Hematopoietic multipotent progenitor cell (in vitro differentiated cells): ENCODE measurements around the gene PCA3. TPM values are rescaled to one million over a fixed set of nuclear protein-coding genes. Genes with fewer than 3 reads are reported as not detected.
"Not testable (repeated sequence)": the region's sequence is repeated elsewhere in the genome, so short reads cannot be mapped to it uniquely, and the experiment has no call there.

ENCODE experiments used
- DNase-seq, 3 donors: peaks; one replicate each; pipeline ENCODE4 v3.0.0-alpha.2; 2011 to 2015; ENCODE audit warnings: low read depth in 2 of 3, low spot score in 2 of 3
- total RNA-seq: library from RNA; depleted of rRNA; stranded (reverse); fragments of >200 nt; gene quantifications from one replicate; pipeline ENCODE4 v1.2.3, GENCODE V29; 2012

The PCA3 gene
- 0.54 TPM for total RNA-seq

- no peak for DNase-seq
Measured at GRCh38 chr9:76764138-76764537, at the start of gene PCA3. Gene PCA3 (plus strand): TSS chr9:76764438.

GRCh38 chr9:76716085-76716672, 48.1 kb upstream of the PCA3 start:
- no peak for DNase-seq

GRCh38 chr9:76717176-76717575, 47.1 kb upstream of the PCA3 start:
- no peak for DNase-seq

- DNase-seq: peak in 2 of 3 donors; percentile 22 to 31
Measured at GRCh38 chr9:76717613-76718012, 46.6 kb upstream of the PCA3 start.

GRCh38 chr9:76718166-76718565, 46.1 kb upstream of the PCA3 start:
- DNase-seq: no peak

GRCh38 chr9:76720245-76720644, 44.0 kb upstream of the PCA3 start:
- no peak for DNase-seq

GRCh38 chr9:76725011-76725546, 39.2 kb upstream of the PCA3 start:
- peak in 1 of 3 donors; percentile 25 for DNase-seq

GRCh38 chr9:76725885-76726284, 38.4 kb upstream of the PCA3 start:
- no peak for DNase-seq

- DNase-seq: no peak
Measured at GRCh38 chr9:76729116-76729515, 35.1 kb upstream of the PCA3 start.

GRCh38 chr9:76729980-76730737, 34.1 kb upstream of the PCA3 start:
- no peak for DNase-seq

- no peak for DNase-seq
Measured at GRCh38 chr9:76730801-76731200, 33.4 kb upstream of the PCA3 start.

- no peak for DNase-seq
Measured at GRCh38 chr9:76732341-76732958, 31.8 kb upstream of the PCA3 start.

- no peak for DNase-seq
Measured at GRCh38 chr9:76733096-76733495, 31.1 kb upstream of the PCA3 start.

- DNase-seq: no peak
Measured at GRCh38 chr9:76734716-76735115, 29.5 kb upstream of the PCA3 start.

- DNase-seq: no peak
Measured at GRCh38 chr9:76737154-76737902, 26.9 kb upstream of the PCA3 start.

- DNase-seq: no peak
Measured at GRCh38 chr9:76738402-76738801, 25.8 kb upstream of the PCA3 start.

- DNase-seq: no peak
Measured at GRCh38 chr9:76741524-76741923, 22.7 kb upstream of the PCA3 start.

- not testable (repeated sequence) for DNase-seq
Measured at GRCh38 chr9:76742890-76743289, 21.3 kb upstream of the PCA3 start.

GRCh38 chr9:76743931-76744330, 20.3 kb upstream of the PCA3 start:
- DNase-seq: peak in 2 of 3 donors; percentile 22 to 59

GRCh38 chr9:76744336-76744735, 19.9 kb upstream of the PCA3 start:
- no peak for DNase-seq

- no peak for DNase-seq
Measured at GRCh38 chr9:76751001-76751400, 13.2 kb upstream of the PCA3 start.
